Ascending aorta (tissue), 2 donors: ENCODE measurements around the gene SERTM1. TPM values are rescaled to one million over a fixed set of nuclear protein-coding genes. Genes with fewer than 3 reads are reported as not detected.

Source experiments
- DNase-seq, 2 donors: peaks; one replicate each; pipeline ENCODE4 v3.0.0-alpha.2; 2019; ENCODE audit warnings: low spot score in 2 of 2
- H3K27ac ChIP-seq, 2 donors: fragments of 200-600 bp; sonication (generic); one replicate each; pipeline ENCODE4 v1.5.1; 2016 to 2017; ENCODE audit warnings: mild to moderate bottlenecking in 1 of 2
- H3K27me3 ChIP-seq: fragments of 200-600 bp; sonication (generic); one replicate; pipeline ENCODE4 v1.5.1; 2017
- H3K36me3 ChIP-seq, 2 donors: fragments of 200-600 bp; sonication (generic); one replicate each; pipeline ENCODE4 v1.5.1; 2016
- H3K4me1 ChIP-seq, 2 donors: fragments of 200-600 bp; sonication (generic); one replicate each; pipeline ENCODE4 v1.5.1; 2016 to 2017; ENCODE audit warnings: mild to moderate bottlenecking in 1 of 2
- H3K4me3 ChIP-seq, 2 donors: fragments of 200-600 bp; sonication (generic); one replicate each; pipeline ENCODE4 v1.5.1; 2016 to 2017; ENCODE audit warnings: mild to moderate bottlenecking in 1 of 2
- H3K9me3 ChIP-seq, 2 donors: fragments of 200-600 bp; sonication (generic); one replicate each; pipeline ENCODE4 v1.5.1; 2016
- CTCF ChIP-seq, 3 experiments: fragments of 200-600 bp in 2 of 3; fragments of 450-650 bp in 1 of 3; sonication (generic) in 2 of 3; IDR thresholded peaks; one replicate each; pipeline ENCODE4 v1.5.1; 2016 to 2019; ENCODE audit warnings: antibody characterized with exemption in 3 of 3, mild to moderate bottlenecking in 1 of 3, moderate library complexity in 1 of 3
- intact Hi-C: fragments of 100-400 bp; cut with DNase I; formaldehyde crosslinking; loops from one replicate; pipeline ENCODE4 v1.15.1; 2023
- total RNA-seq: library from RNA; depleted of rRNA; stranded (reverse); fragments of >200 nt; gene quantifications from one replicate; pipeline ENCODE4 v1.1.0, GENCODE V29; 2016

Gene SERTM1
- total RNA-seq, 1 donor from 2014 or later: not detected

DNA sequence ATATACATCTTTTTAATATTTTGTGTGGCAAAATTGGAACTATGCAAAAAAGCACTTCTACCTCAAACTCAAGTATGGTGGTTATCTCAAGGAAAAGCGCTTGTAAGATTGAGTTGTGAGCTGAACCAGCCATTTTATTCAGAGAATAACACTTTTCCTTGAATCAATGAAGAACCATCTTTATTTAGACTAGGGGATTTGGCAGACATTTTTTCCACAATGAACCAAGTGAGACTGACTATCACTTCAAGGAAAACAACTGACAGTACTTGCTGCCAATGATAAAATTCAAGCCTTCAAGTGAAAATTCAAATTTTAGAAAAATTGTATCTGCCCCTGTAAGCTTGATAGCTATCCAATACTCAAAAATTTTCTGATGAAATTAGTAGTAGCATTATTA is 23.2 kb upstream of the SERTM1 start:
- H3K27ac ChIP-seq: no peak overlapping the region
- intact Hi-C loops: no loop called here
- no peaks in the 10 kb centered on the region for H3K27me3 ChIP-seq
- H3K9me3 ChIP-seq: no peaks in the 10 kb centered on the region
- no peak overlapping the region for H3K4me3 ChIP-seq
- TF ChIP-seq CTCF (IDR thresholded peaks at IDR 0.05): no peak
- DNase-seq: no peak
- no peaks in the 10 kb centered on the region for H3K4me1 ChIP-seq
- H3K36me3 ChIP-seq: no peaks in the 10 kb centered on the region

DNA sequence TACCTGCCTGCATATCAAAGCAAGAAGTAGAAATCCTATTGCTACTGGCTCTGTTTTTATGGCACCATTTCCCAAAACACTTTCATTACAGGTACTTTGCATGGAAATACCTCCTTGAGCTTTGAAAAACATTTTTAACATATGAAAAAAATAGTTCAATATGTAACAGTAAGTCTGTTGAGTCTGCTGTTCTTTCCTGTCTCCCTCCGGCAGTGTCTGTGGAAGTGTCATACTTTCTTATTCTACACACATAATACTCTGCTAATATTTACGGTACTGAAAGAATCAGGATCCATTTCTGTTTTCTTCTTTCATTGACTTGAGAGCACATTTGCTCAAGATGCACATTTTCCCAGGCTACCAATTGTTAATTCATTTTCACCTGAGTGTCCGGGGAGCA is 8.2 kb upstream of the SERTM1 start:
- DNase-seq: no peak
- Histone ChIP-seq H3K9me3 (no peaks in the 10 kb centered on the region), H3K4me3 (no peak overlapping the region), H3K27me3 (no peaks in the 10 kb centered on the region), H3K4me1 (no peaks in the 10 kb centered on the region), H3K27ac (no peak overlapping the region), H3K36me3 (no peaks in the 10 kb centered on the region)
- TF ChIP-seq CTCF (IDR thresholded peaks at IDR 0.05): no peak
- intact Hi-C loops: no loop called here

DNA sequence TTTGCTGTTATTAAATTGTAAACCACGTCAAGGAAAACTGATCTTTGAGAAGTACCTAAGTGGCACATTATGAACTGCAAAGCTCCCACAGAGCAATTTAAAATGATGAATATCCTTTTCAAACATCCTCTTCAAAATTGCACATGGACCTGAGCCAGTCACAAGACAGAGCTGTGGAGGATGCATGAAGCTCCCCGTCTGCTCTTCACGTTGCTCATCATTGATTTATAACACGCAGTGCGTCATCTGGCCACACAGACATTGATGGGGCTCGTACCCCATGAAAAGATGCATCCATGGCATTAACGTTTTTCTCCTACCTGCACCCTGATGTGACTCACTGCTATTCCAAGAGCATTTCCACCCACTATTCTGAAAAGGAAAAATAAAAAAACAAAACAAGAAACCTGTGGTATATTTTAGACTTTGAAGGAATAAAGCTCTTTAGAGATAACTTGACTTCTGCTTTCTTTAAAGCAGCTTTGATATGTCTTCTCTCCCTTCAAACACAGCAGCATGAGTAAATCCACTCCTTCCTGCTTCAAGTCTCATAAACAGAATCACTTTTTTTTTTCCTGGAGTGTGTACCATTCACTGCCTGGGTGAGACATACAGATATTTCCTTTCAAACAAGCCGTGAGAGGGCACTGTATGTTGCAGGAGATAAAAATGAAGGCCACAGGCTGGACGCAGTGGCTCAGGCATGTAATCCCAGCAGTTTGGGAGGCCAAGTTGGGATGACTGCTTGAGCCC is 7.2 kb upstream of the SERTM1 start:
- H3K27ac ChIP-seq: no peak overlapping the region
- H3K36me3 ChIP-seq: no peaks in the 10 kb centered on the region
- intact Hi-C loops: no loop called here
- DNase-seq: no peak
- no peak for TF ChIP-seq CTCF (IDR thresholded peaks at IDR 0.05)
- no peaks in the 10 kb centered on the region for H3K4me1 ChIP-seq
- no peaks in the 10 kb centered on the region for H3K27me3 ChIP-seq
- no peaks in the 10 kb centered on the region for H3K9me3 ChIP-seq
- no peak overlapping the region for H3K4me3 ChIP-seq

DNA sequence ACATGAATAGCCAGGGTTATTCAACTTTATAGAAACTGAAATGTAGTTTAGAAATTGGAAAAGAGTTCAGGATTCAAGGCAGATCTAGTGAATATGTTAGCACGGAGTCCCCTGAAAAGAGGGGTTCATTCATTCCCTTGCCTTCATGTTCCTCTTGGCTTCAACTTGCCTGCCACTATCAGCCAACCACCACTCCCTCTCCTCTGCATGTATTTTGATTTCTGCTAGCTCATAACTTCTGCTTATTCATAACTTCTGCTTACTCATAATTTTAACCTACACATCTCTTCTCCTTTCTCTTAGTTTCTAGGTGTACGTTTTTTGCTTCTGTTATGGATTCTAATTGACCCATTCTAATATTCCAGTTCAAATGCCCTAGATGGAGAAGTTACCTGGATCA is 5.5 kb upstream of the SERTM1 start:
- intact Hi-C loops: no loop called here
- DNase-seq: no peak
- H3K9me3 ChIP-seq: no peaks in the 10 kb centered on the region
- no peak overlapping the region for H3K27ac ChIP-seq
- H3K36me3 ChIP-seq: no peaks in the 10 kb centered on the region
- no peaks in the 10 kb centered on the region for H3K27me3 ChIP-seq
- no peak for TF ChIP-seq CTCF (IDR thresholded peaks at IDR 0.05)
- no peak overlapping the region for H3K4me3 ChIP-seq
- no peaks in the 10 kb centered on the region for H3K4me1 ChIP-seq

DNA sequence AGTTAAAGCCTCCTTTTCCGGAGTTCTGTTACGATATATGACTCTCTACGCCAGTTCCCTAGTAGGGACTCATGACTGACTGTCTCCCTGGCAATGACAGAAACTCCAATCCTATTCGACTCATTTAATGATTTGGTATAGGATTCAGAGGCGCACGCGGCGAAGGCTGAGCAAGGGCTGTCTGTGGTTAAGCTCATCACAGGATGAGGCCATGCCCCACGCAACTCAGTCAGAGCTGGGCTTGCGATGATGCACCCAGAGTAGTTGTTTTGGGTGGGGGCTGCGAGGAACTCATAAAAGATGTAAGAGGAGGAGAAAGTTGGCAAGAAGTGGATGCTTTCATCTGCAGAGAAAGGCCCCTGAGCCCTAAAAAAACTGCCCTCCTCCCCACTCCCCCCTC is 468 bp upstream of the SERTM1 start:
- Histone ChIP-seq H3K27me3 (no peaks in the 10 kb centered on the region), H3K36me3 (no peaks in the 10 kb centered on the region), H3K9me3 (no peaks in the 10 kb centered on the region), H3K4me1 (no peaks in the 10 kb centered on the region), H3K27ac (no peak overlapping the region), H3K4me3 (no peak overlapping the region)
- no peak for TF ChIP-seq CTCF (IDR thresholded peaks at IDR 0.05)
- DNase-seq: no peak
- intact Hi-C loops: no loop called here
